H1 (cell line): ENCODE data around the gene BCL3. TPM values are rescaled to one million over a fixed set of nuclear protein-coding genes. Genes with fewer than 3 reads are reported as not detected.
A peak's percentile ranks its signal among the peaks of the same experiment; 100 is the strongest.

Experiments
- BRCA1 ChIP-seq: IDR thresholded peaks from 2 replicates; pipeline ENCODE4 v1.6.1; 2012; ENCODE audit warnings: low read depth, low read length, improper control_type of control experiment
- CHD7 ChIP-seq: fragments of 300-600 bp; sonication (generic); IDR thresholded peaks from 2 replicates; pipeline ENCODE4 v1.7.1; 2012; ENCODE audit warnings: low read length, moderate library complexity, mild to moderate bottlenecking, inconsistent platforms; ENCODE audit not compliant: insufficient replicate concordance
- KDM1A ChIP-seq: fragments of 200-600, 300-600 bp; sonication (generic); IDR thresholded peaks from 2 replicates; pipeline ENCODE4 v1.7.1; 2016; ENCODE audit warnings: mild to moderate bottlenecking, low read length, borderline replicate concordance
- KDM4A ChIP-seq: IDR thresholded peaks from one replicate; pipeline ENCODE4 v1.7.1; 2012; ENCODE audit warnings: low read depth, mild to moderate bottlenecking, moderate library complexity, low read length, inconsistent platforms; ENCODE audit not compliant: severe bottlenecking
- NRF1 ChIP-seq: IDR thresholded peaks from 2 replicates; pipeline ENCODE4 v1.6.1; 2011; ENCODE audit warnings: mild to moderate bottlenecking, low read depth, low read length, improper control_type of control experiment
- TAF1 ChIP-seq: IDR thresholded peaks from 2 replicates; pipeline ENCODE4 v1.6.1; 2011; ENCODE audit warnings: mild to moderate bottlenecking, low read depth, low read length
- ZNF274 ChIP-seq: IDR thresholded peaks from 2 replicates; pipeline ENCODE4 v1.7.0; 2012; ENCODE audit warnings: low read length, borderline replicate concordance; ENCODE audit errors: extremely low read depth
- polyA plus RNA-seq, 7 experiments: library from polyadenylated mRNA; depleted of rRNA in 3 of 7; stranded (reverse) in 5 of 7; unstranded in 2 of 7; fragments of >200 nt in 5 of 7; fragments of 200-250 nt in 2 of 7; gene quantifications; 1 replicate in 5 of 7; 2 replicates in 1 of 7; 4 replicates in 1 of 7; pipeline versions ENCODE4 v1.2.1 to v1.2.3, GENCODE V29; 2011 to 2013; ENCODE audit warnings: missing spikeins in 2 of 7, mixed read lengths in 2 of 7
- total RNA-seq: library from RNA; stranded (reverse); fragmentation: NEBNext Ultra II Directional; extraction: Animal tissue kit (Norgen Biotek cat#: 25700); gene quantifications from 2 replicates; pipeline ENCODE4 v1.2.1, GENCODE V29; 2021
- TF ChIP-seq, protein P1 (sequence below): IDR thresholded peaks from 2 replicates; pipeline ENCODE4 v1.6.1; 2011; ENCODE audit warnings: low read length, improper control_type of control experiment

BCL3 gene
- total and polyA plus RNA-seq, 2 of the 8 experiments (the other 6 are each of a cell fraction or from before 2014, with no cell fraction given), result 0.88 to 2.4 TPM

- TF ChIP-seq, protein P1, sequence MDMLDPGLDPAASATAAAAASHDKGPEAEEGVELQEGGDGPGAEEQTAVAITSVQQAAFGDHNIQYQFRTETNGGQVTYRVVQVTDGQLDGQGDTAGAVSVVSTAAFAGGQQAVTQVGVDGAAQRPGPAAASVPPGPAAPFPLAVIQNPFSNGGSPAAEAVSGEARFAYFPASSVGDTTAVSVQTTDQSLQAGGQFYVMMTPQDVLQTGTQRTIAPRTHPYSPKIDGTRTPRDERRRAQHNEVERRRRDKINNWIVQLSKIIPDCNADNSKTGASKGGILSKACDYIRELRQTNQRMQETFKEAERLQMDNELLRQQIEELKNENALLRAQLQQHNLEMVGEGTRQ, result no peak
- no peak for TF ChIP-seq ZNF274
- peak; percentile 72; the same call in 1 of the 2 replicates for TF ChIP-seq KDM1A
- peak; percentile 25 for TF ChIP-seq KDM4A
- no peak for TF ChIP-seq BRCA1
- no peak for TF ChIP-seq TAF1
- TF ChIP-seq CHD7, result no peak
- no peak for TF ChIP-seq NRF1
Measured at GRCh38 chr19:44747739-44748425, 626 bp upstream of the BCL3 start (continued).
